ENCODE measurements around the gene ITGA2.

DNA sequence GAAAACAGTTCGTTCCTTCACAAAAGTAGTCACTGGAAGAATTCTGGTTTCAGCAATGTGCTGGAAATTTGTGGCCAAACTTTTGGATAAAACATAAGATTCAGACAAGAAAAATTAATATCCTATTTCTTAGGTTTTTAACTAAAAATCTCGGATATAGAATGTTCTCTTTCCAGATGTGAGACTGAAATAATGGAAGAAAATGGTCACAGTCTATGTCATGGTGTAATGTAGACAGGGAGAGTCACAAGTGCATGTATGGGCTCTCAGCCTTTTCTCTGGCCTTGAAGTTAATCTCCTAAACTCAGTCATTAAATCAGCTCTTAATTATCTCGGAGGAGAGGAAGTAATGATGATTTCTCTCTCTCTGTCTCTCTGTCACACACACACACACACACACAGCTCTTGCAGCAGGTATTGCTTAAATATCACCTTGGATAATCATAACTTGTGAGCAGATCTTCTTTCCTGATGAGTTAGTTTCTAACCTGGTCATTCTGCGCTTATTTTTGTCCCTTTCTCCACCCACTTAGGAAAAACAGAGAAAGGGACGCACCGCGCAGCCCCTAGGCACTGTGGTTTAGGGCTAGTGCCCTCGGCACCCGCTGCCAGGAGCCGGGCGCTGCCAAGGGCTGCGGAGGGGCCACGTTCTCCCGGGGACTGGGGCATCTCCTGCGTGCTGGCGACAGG is 672 bp upstream of the ITGA2 start:
- TF ChIP-seq, protein P1, sequence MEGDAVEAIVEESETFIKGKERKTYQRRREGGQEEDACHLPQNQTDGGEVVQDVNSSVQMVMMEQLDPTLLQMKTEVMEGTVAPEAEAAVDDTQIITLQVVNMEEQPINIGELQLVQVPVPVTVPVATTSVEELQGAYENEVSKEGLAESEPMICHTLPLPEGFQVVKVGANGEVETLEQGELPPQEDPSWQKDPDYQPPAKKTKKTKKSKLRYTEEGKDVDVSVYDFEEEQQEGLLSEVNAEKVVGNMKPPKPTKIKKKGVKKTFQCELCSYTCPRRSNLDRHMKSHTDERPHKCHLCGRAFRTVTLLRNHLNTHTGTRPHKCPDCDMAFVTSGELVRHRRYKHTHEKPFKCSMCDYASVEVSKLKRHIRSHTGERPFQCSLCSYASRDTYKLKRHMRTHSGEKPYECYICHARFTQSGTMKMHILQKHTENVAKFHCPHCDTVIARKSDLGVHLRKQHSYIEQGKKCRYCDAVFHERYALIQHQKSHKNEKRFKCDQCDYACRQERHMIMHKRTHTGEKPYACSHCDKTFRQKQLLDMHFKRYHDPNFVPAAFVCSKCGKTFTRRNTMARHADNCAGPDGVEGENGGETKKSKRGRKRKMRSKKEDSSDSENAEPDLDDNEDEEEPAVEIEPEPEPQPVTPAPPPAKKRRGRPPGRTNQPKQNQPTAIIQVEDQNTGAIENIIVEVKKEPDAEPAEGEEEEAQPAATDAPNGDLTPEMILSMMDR (conservative IDR thresholded peaks at IDR 0.05; ENCODE audit: low read depth, low read length), result no peak
- no peak for TF ChIP-seq EZH2 (IDR thresholded peaks at IDR 0.05; ENCODE audit: borderline replicate concordance, low read depth, low read length, poor library complexity, severe bottlenecking)
